Umbilical cord (tissue), 1 donor: ENCODE data around the gene FAM110C. TPM values are rescaled to one million over a fixed set of nuclear protein-coding genes. Genes with fewer than 3 reads are reported as not detected.

Experiments used
- total RNA-seq: library from RNA; depleted of rRNA; stranded (reverse); fragments of >200 nt; gene quantifications from one replicate; pipeline ENCODE4 v1.2.3, GENCODE V29; 2014; ENCODE audit warnings: low replicate concordance; ENCODE audit not compliant: insufficient read depth

Gene FAM110C
- total RNA-seq, 1 donor from 2014 or later, result 7.7 TPM

Other genes starting within 250 kb of the FAM110C start
- gene SH3YL1, start 217.5 kb upstream of the FAM110C start, total RNA-seq, result 53.4 TPM
- 99.7 TPM for gene ACP1, start 218.4 kb upstream of the FAM110C start, total RNA-seq
- not detected for gene ALKAL2, start 241.6 kb upstream of the FAM110C start, total RNA-seq